MM.1S (cell line): ENCODE data around the gene GPR183.

ENCODE experiments used
- DNase-seq: peaks from one replicate; pipeline ENCODE4 v3.0.0-alpha.2; 2015
- H2AFZ ChIP-seq: fragments of 300-600 bp; sonication (generic); 2 replicates; pipeline ENCODE4 v1.6.0; 2016; ENCODE audit warnings: antibody characterized with exemption, low read length
- H3F3A ChIP-seq: fragments of 300-600 bp; sonication (generic); 2 replicates; pipeline ENCODE4 v1.6.1; 2016; ENCODE audit warnings: mild to moderate bottlenecking, antibody characterized with exemption, low read length, moderate library complexity, mixed read lengths; ENCODE audit not compliant: insufficient read depth
- H3K27ac ChIP-seq: fragments of 300-600 bp; sonication (generic); 2 replicates; pipeline ENCODE4 v1.5.1; 2016; ENCODE audit warnings: mild to moderate bottlenecking, low read length
- H3K27me3 ChIP-seq: fragments of 300-600 bp; sonication (generic); replicated peaks from 2 replicates; pipeline ENCODE4 v1.6.0; 2016; ENCODE audit warnings: low read length; ENCODE audit not compliant: insufficient read depth
- H3K36me3 ChIP-seq: fragments of 300-600 bp; sonication (generic); replicated peaks from 2 replicates; pipeline ENCODE4 v1.6.1; 2016; ENCODE audit warnings: mild to moderate bottlenecking, low read length, mixed read lengths; ENCODE audit not compliant: insufficient read depth
- H3K4me1 ChIP-seq: fragments of 300-600 bp; sonication (generic); 2 replicates; pipeline ENCODE4 v1.6.1; 2016; ENCODE audit warnings: low read length, mixed read lengths
- H3K4me2 ChIP-seq: fragments of 300-600 bp; sonication (generic); 2 replicates; pipeline ENCODE4 v1.6.0; 2016; ENCODE audit warnings: low read depth, low read length
- H3K4me3 ChIP-seq: fragments of 300-600 bp; sonication (generic); 2 replicates; pipeline ENCODE4 v1.5.1; 2016; ENCODE audit warnings: low read length, mixed read lengths
- H3K79me2 ChIP-seq: fragments of 300-600 bp; sonication (generic); 2 replicates; pipeline ENCODE4 v1.6.1; 2016; ENCODE audit warnings: mixed run types, low read length, mixed read lengths
- H3K9ac ChIP-seq: fragments of 300-600 bp; sonication (generic); 2 replicates; pipeline ENCODE4 v1.6.1; 2016; ENCODE audit warnings: low read length, mixed read lengths
- H3K9me2 ChIP-seq: fragments of 300-600 bp; sonication (generic); replicated peaks from 2 replicates; pipeline ENCODE4 v1.6.1; 2016; ENCODE audit warnings: mild to moderate bottlenecking, low read length, mixed read lengths; ENCODE audit not compliant: insufficient read depth
- H3K9me3 ChIP-seq: fragments of 300-600 bp; sonication (generic); replicated peaks from 2 replicates; pipeline ENCODE4 v1.6.1; 2016; ENCODE audit warnings: mild to moderate bottlenecking, low read length, mixed read lengths; ENCODE audit not compliant: insufficient read depth
- H4K20me1 ChIP-seq: fragments of 300-600 bp; sonication (generic); 2 replicates; pipeline ENCODE4 v1.6.1; 2016; ENCODE audit warnings: mild to moderate bottlenecking, low read length, moderate library complexity, mixed read lengths; ENCODE audit not compliant: insufficient read depth
- CTCF ChIP-seq: fragments of 300-600 bp; sonication (generic); IDR thresholded peaks from 2 replicates; pipeline ENCODE4 v1.5.1; 2016; ENCODE audit warnings: antibody characterized with exemption, low read length, mixed read lengths
- EZH2 ChIP-seq: fragments of 300-600 bp; sonication (generic); optimal IDR thresholded peaks from 2 replicates; pipeline ENCODE3; 2017; ENCODE audit warnings: low read depth, mild to moderate bottlenecking, antibody characterized with exemption, low read length, mixed read lengths
- EZH2phosphoT487 ChIP-seq: fragments of 300-600 bp; sonication (generic); IDR thresholded peaks from 2 replicates; pipeline ENCODE4 v1.6.1; 2018; ENCODE audit warnings: antibody characterized with exemption, low read length

The GPR183 gene

GRCh38 chr13:99307648-99308339 is 595 bp upstream of the GPR183 start:
- no peaks in the 10 kb centered on the region for H3K4me1 ChIP-seq
- H3K9me3 ChIP-seq: no peaks in the 10 kb centered on the region
- no peaks in the 10 kb centered on the region for H3K36me3 ChIP-seq
- H3K79me2 ChIP-seq: no peaks in the 10 kb centered on the region
- no peaks in the 10 kb centered on the region for H3F3A ChIP-seq
- H4K20me1 ChIP-seq: no peaks in the 10 kb centered on the region
- no peak overlapping the region for H3K4me3 ChIP-seq
- H3K9ac ChIP-seq: no peak overlapping the region
- no peak overlapping the region for H3K27ac ChIP-seq
- no peak overlapping the region for H2AFZ ChIP-seq
- TF ChIP-seq EZH2: no peak
- TF ChIP-seq CTCF: no peak
- DNase-seq: no peak
- no peaks in the 10 kb centered on the region for H3K27me3 ChIP-seq
- no peak overlapping the region for H3K4me2 ChIP-seq
- no peaks in the 10 kb centered on the region for H3K9me2 ChIP-seq

- no peak overlapping the region for H2AFZ ChIP-seq
- H3K4me1 ChIP-seq: no peaks in the 10 kb centered on the region
- no peaks in the 10 kb centered on the region for H3K27me3 ChIP-seq
- no peaks in the 10 kb centered on the region for H3K36me3 ChIP-seq
- H3K4me3 ChIP-seq: no peak overlapping the region
- H3K27ac ChIP-seq: no peak overlapping the region
- no peak for DNase-seq
- H3K9ac ChIP-seq: no peak overlapping the region
- H3K9me2 ChIP-seq: no peaks in the 10 kb centered on the region
- no peaks in the 10 kb centered on the region for H3F3A ChIP-seq
- no peaks in the 10 kb centered on the region for H4K20me1 ChIP-seq
- H3K9me3 ChIP-seq: no peaks in the 10 kb centered on the region
- no peaks in the 10 kb centered on the region for H3K79me2 ChIP-seq
- H3K4me2 ChIP-seq: no peak overlapping the region
- TF ChIP-seq CTCF: no peak
- no peak for TF ChIP-seq EZH2
- TF ChIP-seq EZH2phosphoT487: no peak
Observed at GRCh38 chr13:99305566-99305965, 1.6 kb downstream of the GPR183 start.

GRCh38 chr13:99305158-99305557 is 2.0 kb downstream of the GPR183 start:
- Histone ChIP-seq H3K36me3 (no peaks in the 10 kb centered on the region), H3K27me3 (no peaks in the 10 kb centered on the region), H3K9me2 (no peaks in the 10 kb centered on the region), H4K20me1 (no peaks in the 10 kb centered on the region), H3K9me3 (no peaks in the 10 kb centered on the region), H3K4me1 (no peaks in the 10 kb centered on the region), H3F3A (no peaks in the 10 kb centered on the region), H3K4me2 (no peak overlapping the region), H2AFZ (no peak overlapping the region), H3K4me3 (no peak overlapping the region), H3K9ac (no peak overlapping the region), H3K79me2 (no peaks in the 10 kb centered on the region), H3K27ac (no peak overlapping the region)
- TF ChIP-seq EZH2phosphoT487: no peak
- no peak for TF ChIP-seq CTCF
- no peak for TF ChIP-seq EZH2
- no peak for DNase-seq
